Neural crest cell (in vitro differentiated cells): ENCODE measurements around the gene SCAMP1. TPM values are rescaled to one million over a fixed set of nuclear protein-coding genes. Genes with fewer than 3 reads are reported as not detected.

ENCODE experiments used
- DNase-seq: peaks from one replicate; pipeline ENCODE4 v3.0.0; 2021; ENCODE audit warnings: low read depth, mixed read lengths, low spot score
- H3K27ac Mint-ChIP-seq: one replicate; pipeline ENCODE4 v1.8.0; 2021; ENCODE audit warnings: mild to moderate bottlenecking, mixed read lengths; ENCODE audit not compliant: unreplicated experiment
- H3K27me3 Mint-ChIP-seq: 2 replicates; pipeline ENCODE4 v1.8.0; 2021; ENCODE audit warnings: low read depth, mild to moderate bottlenecking, mixed read lengths
- H3K36me3 Mint-ChIP-seq: 2 replicates; pipeline ENCODE4 v1.8.0; 2021; ENCODE audit warnings: low read depth, mild to moderate bottlenecking, mixed read lengths
- H3K4me1 Mint-ChIP-seq: 2 replicates; pipeline ENCODE4 v1.8.0; 2021; ENCODE audit warnings: mixed read lengths
- H3K4me3 Mint-ChIP-seq: one replicate; pipeline ENCODE4 v1.8.0; 2021; ENCODE audit warnings: mild to moderate bottlenecking, mixed read lengths
- H3K9me3 Mint-ChIP-seq: 2 replicates; pipeline ENCODE4 v1.8.0; 2021; ENCODE audit warnings: mixed read lengths
- CTCF ChIP-seq: fragments of 200-600 bp; sonication (generic); conservative IDR thresholded peaks from 2 replicates; pipeline ENCODE4 v1.5.0; 2021; ENCODE audit warnings: antibody characterized with exemption, mild to moderate bottlenecking
- total RNA-seq: library from RNA; stranded (reverse); gene quantifications from 2 replicates; pipeline ENCODE4 v1.2.1, GENCODE V29; 2021

Gene SCAMP1
- total RNA-seq, 1 donor from 2014 or later, result 30.7 TPM

DNA sequence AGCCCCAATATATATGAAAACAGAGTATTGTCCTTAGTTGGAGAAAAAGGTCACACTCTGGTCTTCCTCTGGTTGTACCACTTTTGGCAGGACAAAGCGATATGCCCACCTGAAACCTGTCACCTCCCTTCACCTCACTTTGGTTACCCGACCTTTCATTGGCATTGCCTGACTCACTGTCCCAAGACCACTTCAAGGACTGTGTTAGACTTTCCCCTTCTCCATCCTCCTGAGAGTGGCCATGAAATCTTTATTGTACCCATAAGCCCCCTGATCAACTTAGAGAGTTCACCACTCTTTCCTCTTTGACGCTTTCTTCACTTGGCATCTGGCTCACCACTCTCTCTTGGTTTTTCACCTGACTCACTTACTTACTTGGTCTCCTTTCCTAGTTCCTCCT, 33.5 kb upstream of the SCAMP1 start:
- Mint-ChIP-seq H3K27ac (no peak overlapping the region), H3K4me1 (peaks cover 11% of the 10 kb centered on the region), H3K27me3 (no peaks in the 10 kb centered on the region), H3K9me3 (no peaks in the 10 kb centered on the region), H3K36me3 (no peaks in the 10 kb centered on the region), H3K4me3 (no peak overlapping the region)
- no peak for DNase-seq
- no peak for TF ChIP-seq CTCF

DNA sequence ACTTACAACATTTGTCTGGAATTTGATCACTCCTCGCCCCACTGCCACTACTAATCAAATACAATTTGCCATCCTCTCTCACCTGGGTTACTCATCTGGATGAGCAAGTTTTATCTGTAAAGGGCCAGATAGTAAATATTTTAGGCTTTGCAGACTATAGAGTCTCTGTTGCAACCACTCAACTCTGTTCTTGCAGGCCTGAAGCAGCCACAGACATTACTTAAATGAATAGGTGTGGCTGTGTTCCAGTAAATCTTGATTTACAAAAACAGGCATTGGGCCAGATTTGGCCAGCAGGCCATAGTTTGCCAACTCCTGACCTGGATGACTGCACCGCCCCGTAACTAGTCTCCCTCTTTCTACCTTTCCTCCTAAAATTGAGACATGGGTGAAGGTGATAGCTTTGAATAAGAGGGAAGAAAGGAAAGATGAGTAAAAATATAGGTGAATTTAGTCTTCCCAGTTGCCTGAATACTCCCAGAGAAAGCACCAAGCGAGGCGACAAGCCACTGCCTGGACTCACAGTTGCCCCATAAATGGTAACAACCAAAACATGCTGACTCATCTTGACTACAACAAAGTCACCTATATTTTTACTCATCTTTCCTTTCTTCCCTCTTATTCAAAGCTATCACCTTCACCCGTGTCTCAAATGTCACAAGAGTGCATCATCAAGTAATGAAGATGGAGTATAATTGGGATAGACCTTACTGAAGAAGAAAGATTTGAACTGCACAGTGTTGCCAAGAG, 32.5 kb upstream of the SCAMP1 start:
- H3K27ac Mint-ChIP-seq, result no peak overlapping the region
- H3K27me3 Mint-ChIP-seq, result no peaks in the 10 kb centered on the region
- no peak for TF ChIP-seq CTCF
- no peaks in the 10 kb centered on the region for H3K9me3 Mint-ChIP-seq
- no peak for DNase-seq
- peaks cover 11% of the 10 kb centered on the region for H3K4me1 Mint-ChIP-seq
- no peaks in the 10 kb centered on the region for H3K36me3 Mint-ChIP-seq
- H3K4me3 Mint-ChIP-seq, result no peak overlapping the region

DNA sequence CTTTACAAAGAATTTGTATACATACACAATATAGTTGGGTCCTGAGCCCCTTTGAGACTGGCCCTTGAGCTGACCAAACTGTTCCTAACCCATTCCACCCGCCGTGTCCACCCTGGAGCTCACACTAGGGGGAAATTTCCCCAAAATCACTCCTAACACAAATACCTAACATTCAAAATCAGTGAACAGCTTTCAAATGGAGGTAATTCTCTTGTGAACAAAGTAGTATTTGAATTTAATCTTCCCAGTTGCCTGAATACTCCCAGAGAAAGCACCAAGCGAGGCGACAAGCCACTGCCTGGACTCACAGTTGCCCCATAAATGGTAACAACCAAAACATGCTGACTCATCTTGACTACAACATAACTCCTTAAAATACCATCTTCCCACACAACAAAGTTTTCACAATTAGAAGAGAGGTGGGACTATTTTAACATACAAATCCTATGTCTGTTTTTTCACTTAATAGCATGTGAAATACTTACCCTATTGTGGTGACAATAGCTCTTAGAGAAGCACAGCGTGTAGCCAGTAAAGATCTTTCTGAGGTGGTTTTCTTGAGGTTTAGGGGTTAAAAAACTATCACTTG, 31.7 kb upstream of the SCAMP1 start:
- TF ChIP-seq CTCF, result no peak
- Mint-ChIP-seq H3K4me1 (peaks cover 11% of the 10 kb centered on the region), H3K9me3 (no peaks in the 10 kb centered on the region), H3K27me3 (no peaks in the 10 kb centered on the region), H3K4me3 (no peak overlapping the region), H3K36me3 (no peaks in the 10 kb centered on the region), H3K27ac (no peak overlapping the region)
- no peak for DNase-seq

DNA sequence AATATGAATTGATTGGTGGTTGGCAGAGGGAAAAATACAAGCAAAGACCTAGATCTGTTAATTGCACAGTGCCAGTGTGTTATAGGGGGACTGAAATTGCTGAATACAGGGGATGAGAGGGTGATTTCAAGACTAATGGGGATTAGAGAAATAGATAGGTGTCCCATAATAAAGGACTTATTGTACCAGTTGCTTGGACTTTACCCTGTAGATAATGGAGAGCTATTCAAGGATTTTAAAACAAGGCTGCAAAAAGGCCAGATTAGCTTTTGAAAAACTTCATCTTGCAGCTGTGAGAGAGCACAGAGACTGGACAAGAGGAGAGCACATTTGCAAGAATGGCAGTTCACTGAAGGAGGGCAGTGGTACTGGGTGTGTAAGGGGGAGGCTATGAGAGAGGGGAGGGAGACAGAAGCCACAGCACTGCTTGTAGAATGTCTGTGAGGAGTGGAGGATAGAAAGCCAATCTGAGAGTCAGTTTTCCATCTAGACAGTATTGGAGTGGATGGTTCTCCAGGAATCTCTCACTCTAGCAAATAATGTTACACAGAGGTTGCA, 28.8 kb upstream of the SCAMP1 start:
- DNase-seq, result no peak
- Mint-ChIP-seq H3K4me3 (no peak overlapping the region), H3K36me3 (no peaks in the 10 kb centered on the region), H3K9me3 (no peaks in the 10 kb centered on the region), H3K4me1 (peaks cover 11% of the 10 kb centered on the region), H3K27me3 (no peaks in the 10 kb centered on the region), H3K27ac (peak overlapping the region; percentile 43)
- TF ChIP-seq CTCF, result no peak

- H3K27ac Mint-ChIP-seq, result no peak overlapping the region
- H3K4me1 Mint-ChIP-seq, result peaks cover 6% of the 10 kb centered on the region
Measured at GRCh38 chr5:78334811-78335210, 25.6 kb upstream of the SCAMP1 start.

More at GRCh38 chr5:78334811-78335210, 25.6 kb upstream of the SCAMP1 start:
- no peak for DNase-seq
- peaks cover 7% of the 10 kb centered on the region for H3K9me3 Mint-ChIP-seq
- no peak for TF ChIP-seq CTCF
- H3K36me3 Mint-ChIP-seq, result no peaks in the 10 kb centered on the region
- no peaks in the 10 kb centered on the region for H3K27me3 Mint-ChIP-seq
- no peak overlapping the region for H3K4me3 Mint-ChIP-seq
